SK-N-SH (cell line): ENCODE measurements around the gene DUSP1. TPM values are rescaled to one million over a fixed set of nuclear protein-coding genes. Genes with fewer than 3 reads are reported as not detected.

Source experiments
- CTCF ChIA-PET: fragments of 300-600, 350-600 bp; formaldehyde crosslinking; extraction: SDS; loops from one replicate; lab custom pipeline; 2021; lab: Yijun Ruan, JAX
- POLR2A ChIA-PET: fragments of 350-600 bp; sonication (Branson Sonifier 250); formaldehyde crosslinking; extraction: SDS; loops from one replicate; lab custom pipeline; 2020; ENCODE audit warnings: antibody characterized with exemption, inconsistent platforms; lab: Yijun Ruan, JAX
- DNase-seq: peaks from one replicate; pipeline ENCODE4 v3.0.0; 2012
- H2AFZ ChIP-seq: fragments of 200-600 bp; sonication (generic); 2 replicates; pipeline ENCODE4 v1.8.1; 2016; ENCODE audit warnings: antibody characterized with exemption, mild to moderate bottlenecking, low read depth
- H3F3A ChIP-seq: fragments of 200-600 bp; sonication (generic); replicated peaks from 2 replicates; pipeline ENCODE3; 2016; ENCODE audit warnings: antibody characterized with exemption, mild to moderate bottlenecking; ENCODE audit not compliant: insufficient read depth
- H3K27ac ChIP-seq, 2 experiments: fragments of 200-500 bp in 1 of 2; fragments of 200-600 bp in 1 of 2; sonication (Bioruptor generic) in 1 of 2; sonication (generic), shearing (Covaris generic) in 1 of 2; 2 replicates each; pipeline versions ENCODE4 v1.5.1 to v1.6.1; 2014 to 2016; ENCODE audit warnings: low read depth in 2 of 2, inconsistent platforms in 1 of 2, low read length in 1 of 2, mild to moderate bottlenecking in 1 of 2, mixed read lengths in 1 of 2
- H3K27me3 ChIP-seq: fragments of 200-600 bp; sonication (generic), shearing (Covaris generic); 2 replicates; pipeline ENCODE4 v1.6.1; 2016; ENCODE audit warnings: mixed run types; ENCODE audit not compliant: insufficient read depth
- H3K36me3 ChIP-seq, 2 experiments: fragments of 200-500 bp in 1 of 2; fragments of 200-600 bp in 1 of 2; sonication (Bioruptor generic) in 1 of 2; sonication (generic) in 1 of 2; replicated peaks in 1 of 2; 2 replicates each; pipeline versions ENCODE3 to v1.5.1; 2014 to 2016; ENCODE audit warnings: low read length in 1 of 2, mild to moderate bottlenecking in 1 of 2; ENCODE audit not compliant: insufficient read depth in 2 of 2, control insufficient read depth in 1 of 2
- H3K4me1 ChIP-seq, 2 experiments: fragments of 200-500 bp in 1 of 2; fragments of 200-600 bp in 1 of 2; sonication (Bioruptor generic) in 1 of 2; sonication (generic), shearing (Covaris generic) in 1 of 2; 2 replicates each; pipeline versions ENCODE4 v1.5.1 to v1.6.1; 2014 to 2016; ENCODE audit warnings: low read depth in 1 of 2, low read length in 1 of 2, mixed run types in 1 of 2; ENCODE audit not compliant: insufficient read depth in 2 of 2, control insufficient read depth in 1 of 2
- H3K4me2 ChIP-seq: fragments of 200-600 bp; sonication (generic), shearing (Covaris generic); 2 replicates; pipeline ENCODE4 v1.6.1; 2017; ENCODE audit warnings: mixed run types
- H3K4me3 ChIP-seq, 2 experiments: fragments of 200-500 bp in 1 of 2; fragments of 200-600 bp in 1 of 2; sonication (Bioruptor generic) in 1 of 2; sonication (generic), shearing (Covaris generic) in 1 of 2; 2 replicates each; pipeline versions ENCODE4 v1.5.1 to v1.8.1; 2014 to 2016; ENCODE audit warnings: low read depth in 2 of 2, inconsistent platforms in 1 of 2, low read length in 1 of 2, mild to moderate bottlenecking in 1 of 2, mixed read lengths in 1 of 2, moderate library complexity in 1 of 2
- H3K79me2 ChIP-seq: fragments of 200-600 bp; sonication (generic); 2 replicates; pipeline ENCODE4 v1.8.1; 2017; ENCODE audit warnings: mild to moderate bottlenecking; ENCODE audit not compliant: insufficient read depth
- H3K9ac ChIP-seq: fragments of 200-600 bp; sonication (generic); 2 replicates; pipeline ENCODE4 v1.6.1; 2017; ENCODE audit warnings: mixed run types
- H3K9me2 ChIP-seq: fragments of 200-600 bp; sonication (generic); 2 replicates; pipeline ENCODE4 v1.6.1; 2017; ENCODE audit warnings: mixed run types
- H3K9me3 ChIP-seq: fragments of 200-600 bp; sonication (generic); 2 replicates; pipeline ENCODE4 v1.6.1; 2017; ENCODE audit warnings: mixed run types, mild to moderate bottlenecking, moderate library complexity
- H4K20me1 ChIP-seq: fragments of 200-600 bp; sonication (generic); 2 replicates; pipeline ENCODE4 v1.6.1; 2017; ENCODE audit warnings: mild to moderate bottlenecking, mixed run types; ENCODE audit not compliant: insufficient read depth
- CHD2 ChIP-seq: fragments of 150-350 bp; IDR thresholded peaks from 2 replicates; pipeline ENCODE4 v1.6.1; 2018; ENCODE audit warnings: low read length; ENCODE audit not compliant: partially characterized antibody
- EP300 ChIP-seq, 2 experiments: IDR thresholded peaks; 2 replicates each; pipeline versions ENCODE4 v1.4.0 to v1.6.1; 2012; ENCODE audit warnings: borderline replicate concordance in 1 of 2, low read depth in 1 of 2, low read length in 1 of 2
- FOXJ3 ChIP-seq: sonication (generic); formaldehyde crosslinking; IDR thresholded peaks from 2 replicates; pipeline ENCODE4 v1.5.1; 2020; ENCODE audit warnings: mild to moderate bottlenecking, missing genetic modification reagents
- FOXM1 ChIP-seq: IDR thresholded peaks from 2 replicates; pipeline ENCODE4 v1.4.0; 2012; ENCODE audit warnings: low read depth, mild to moderate bottlenecking
- GATA2 ChIP-seq: sonication (generic); formaldehyde crosslinking; IDR thresholded peaks from 2 replicates; pipeline ENCODE4 v1.5.0; 2020; ENCODE audit warnings: mild to moderate bottlenecking, missing genetic modification reagents
- JUND ChIP-seq: IDR thresholded peaks from 2 replicates; pipeline ENCODE4 v1.4.0; 2012
- MEF2A ChIP-seq: IDR thresholded peaks from 2 replicates; pipeline ENCODE4 v1.4.0; 2012; ENCODE audit warnings: low read depth, borderline replicate concordance
- MXI1 ChIP-seq: IDR thresholded peaks from 2 replicates; pipeline ENCODE4 v1.6.1; 2012; ENCODE audit warnings: mild to moderate bottlenecking, low read depth, low read length, improper control_type of control experiment
- NRF1 ChIP-seq: IDR thresholded peaks from 2 replicates; pipeline ENCODE4 v1.6.1; 2012; ENCODE audit warnings: low read depth, mild to moderate bottlenecking, low read length
- POLR2AphosphoS5 ChIP-seq: IDR thresholded peaks from 2 replicates; pipeline ENCODE4 v1.6.1; 2012; ENCODE audit warnings: low read depth, low read length
- RAD21 ChIP-seq: IDR thresholded peaks from 2 replicates; pipeline ENCODE4 v1.6.1; 2012; ENCODE audit warnings: mild to moderate bottlenecking, low read length
- RCOR1 ChIP-seq: fragments of 150-350 bp; IDR thresholded peaks from 2 replicates; pipeline ENCODE4 v1.6.1; 2017; ENCODE audit warnings: antibody characterized with exemption, low read length
- RFX5 ChIP-seq: IDR thresholded peaks from 2 replicates; pipeline ENCODE4 v1.6.1; 2012; ENCODE audit warnings: mild to moderate bottlenecking, improper control_type of control experiment, low read length
- SMC3 ChIP-seq: IDR thresholded peaks from 2 replicates; pipeline ENCODE4 v1.6.1; 2012; ENCODE audit warnings: low read depth, low read length, improper control_type of control experiment
- TAF1 ChIP-seq: IDR thresholded peaks from 2 replicates; pipeline ENCODE4 v1.6.1; 2012; ENCODE audit warnings: low read depth, mild to moderate bottlenecking, low read length, moderate library complexity, borderline replicate concordance
- TCF12 ChIP-seq: IDR thresholded peaks from 2 replicates; pipeline ENCODE4 v1.4.0; 2012
- WGBS: methylation state at CpG from one replicate; pipeline ENCODE4 v1.1.6; 2017; ENCODE audit warnings: low lambda C conversion rate; 5-methylcytosine and 5-hydroxymethylcytosine counted together
- polyA plus RNA-seq, 3 experiments: library from polyadenylated mRNA; depleted of rRNA; stranded (reverse); fragments of >200 nt; gene quantifications; 2 replicates each; pipeline ENCODE4 v1.2.3, GENCODE V29; 2012
- TF ChIP-seq, protein P1 (sequence below): IDR thresholded peaks from 2 replicates; pipeline ENCODE4 v1.4.0; 2012; ENCODE audit warnings: low read depth, borderline replicate concordance
- TF ChIP-seq, protein P2 (sequence below): IDR thresholded peaks from 2 replicates; pipeline ENCODE4 v1.6.1; 2012; ENCODE audit warnings: mild to moderate bottlenecking, low read depth, low read length, moderate library complexity
- TF ChIP-seq, protein P3 (sequence below): IDR thresholded peaks from 2 replicates; pipeline ENCODE4 v1.4.0; 2012; ENCODE audit warnings: low read depth
- TF ChIP-seq, protein P4 (sequence below): IDR thresholded peaks from 2 replicates; pipeline ENCODE4 v1.4.0; 2012; ENCODE audit warnings: low read depth, borderline replicate concordance
- TF ChIP-seq, protein P5 (sequence below): IDR thresholded peaks from 2 replicates; pipeline ENCODE4; 2012

Gene DUSP1
- polyA plus RNA-seq, 1 of the 3 experiments (the other 2 are of a cell fraction): 455 TPM

DNA sequence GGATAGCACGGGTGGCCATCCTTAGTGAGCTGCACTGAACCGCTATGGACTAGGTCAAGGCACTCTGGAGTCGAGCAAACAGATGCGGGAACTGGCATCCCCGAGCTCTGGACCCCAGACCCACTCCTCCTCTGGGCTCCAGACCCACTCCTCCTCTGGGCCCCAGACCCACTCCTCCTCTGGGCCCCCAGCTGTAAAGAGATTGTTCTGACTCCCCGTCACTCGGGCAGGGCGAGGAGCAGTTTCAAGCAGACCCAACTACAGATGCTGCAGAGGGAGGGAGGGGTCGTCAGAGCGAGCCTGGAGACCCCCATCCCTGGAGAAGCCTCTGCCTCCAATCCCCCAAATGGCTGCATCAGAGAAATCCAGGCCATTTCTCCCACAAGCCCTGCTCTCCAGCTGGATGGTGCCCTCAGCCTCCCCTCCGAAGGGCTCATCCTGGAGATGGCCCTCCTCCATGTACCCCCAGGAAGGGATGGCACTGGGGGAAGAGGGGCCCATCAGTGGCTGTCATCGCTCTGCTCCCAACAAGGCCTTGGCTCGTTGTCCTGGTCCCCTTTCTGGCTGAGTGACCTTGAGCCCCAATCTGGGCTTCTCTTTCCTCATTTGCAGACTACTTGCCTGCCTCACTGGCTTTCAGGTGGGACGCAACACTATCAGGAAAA lies 38.7 kb downstream of the DUSP1 start:
- CTCF ChIA-PET: interaction anchor here (1.2 to 3.6 kb wide), 7 partner anchors 8 to 200 kb away, joined by 3 to 20 read pairs (median 5); no protein-coding TSS in a partner anchor
- no peaks in the 10 kb centered on the region for H3K4me1 ChIP-seq
- no peaks in the 10 kb centered on the region for H3F3A ChIP-seq
- no peak overlapping the region for H3K27ac ChIP-seq
- H3K9me3 ChIP-seq: no peaks in the 10 kb centered on the region
- H2AFZ ChIP-seq: no peak overlapping the region
- no peak overlapping the region for H3K9ac ChIP-seq
- TF ChIP-seq EP300 (IDR thresholded peaks at IDR 0.05; ENCODE audit: borderline replicate concordance in 1 of 2, low read depth in 1 of 2, low read length in 1 of 2) (no peak), RCOR1 (no peak), POLR2AphosphoS5 (no peak), TCF12 (no peak), RFX5 (no peak), SMC3 (no peak), MEF2A (no peak), JUND (no peak), NRF1 (no peak), FOXM1 (no peak)
- TF ChIP-seq, protein P1, sequence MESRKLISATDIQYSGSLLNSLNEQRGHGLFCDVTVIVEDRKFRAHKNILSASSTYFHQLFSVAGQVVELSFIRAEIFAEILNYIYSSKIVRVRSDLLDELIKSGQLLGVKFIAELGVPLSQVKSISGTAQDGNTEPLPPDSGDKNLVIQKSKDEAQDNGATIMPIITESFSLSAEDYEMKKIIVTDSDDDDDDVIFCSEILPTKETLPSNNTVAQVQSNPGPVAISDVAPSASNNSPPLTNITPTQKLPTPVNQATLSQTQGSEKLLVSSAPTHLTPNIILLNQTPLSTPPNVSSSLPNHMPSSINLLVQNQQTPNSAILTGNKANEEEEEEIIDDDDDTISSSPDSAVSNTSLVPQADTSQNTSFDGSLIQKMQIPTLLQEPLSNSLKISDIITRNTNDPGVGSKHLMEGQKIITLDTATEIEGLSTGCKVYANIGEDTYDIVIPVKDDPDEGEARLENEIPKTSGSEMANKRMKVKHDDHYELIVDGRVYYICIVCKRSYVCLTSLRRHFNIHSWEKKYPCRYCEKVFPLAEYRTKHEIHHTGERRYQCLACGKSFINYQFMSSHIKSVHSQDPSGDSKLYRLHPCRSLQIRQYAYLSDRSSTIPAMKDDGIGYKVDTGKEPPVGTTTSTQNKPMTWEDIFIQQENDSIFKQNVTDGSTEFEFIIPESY: no peak
- TF ChIP-seq, all 33 proteins: peak for 0
- no peak overlapping the region for H3K4me2 ChIP-seq
- no peaks in the 10 kb centered on the region for H3K36me3 ChIP-seq
- no peak overlapping the region for H3K4me3 ChIP-seq
- no peaks in the 10 kb centered on the region for H4K20me1 ChIP-seq
- 94% methylated on average over 5 of the region's 14 CpGs for WGBS
- POLR2A ChIA-PET: no interaction called here
- H3K27me3 ChIP-seq: no peaks in the 10 kb centered on the region
- DNase-seq: no peak
- H3K9me2 ChIP-seq: no peaks in the 10 kb centered on the region
- H3K79me2 ChIP-seq: no peaks in the 10 kb centered on the region

DNA sequence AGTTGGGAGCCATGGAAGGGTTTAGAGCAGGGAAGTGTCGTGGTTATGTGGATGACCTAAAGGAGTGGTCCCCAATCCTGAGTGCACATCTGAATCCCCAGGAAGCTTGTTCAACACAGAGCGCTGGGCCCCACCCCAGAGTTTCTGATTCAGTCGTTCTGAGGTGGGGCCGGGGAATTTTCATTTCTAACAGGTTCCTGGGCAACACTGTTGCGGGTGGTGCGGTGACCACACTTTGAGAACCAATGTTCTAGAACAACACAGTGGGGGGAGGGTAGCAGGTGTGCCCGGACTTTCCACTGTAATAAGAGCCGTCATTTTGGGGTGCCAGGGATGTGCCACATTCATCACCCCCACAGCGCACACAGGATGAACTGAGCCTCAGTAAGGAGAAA lies 39.3 kb downstream of the DUSP1 start:
- Histone ChIP-seq H3K9me3 (no peaks in the 10 kb centered on the region), H4K20me1 (no peaks in the 10 kb centered on the region), H3K9me2 (no peaks in the 10 kb centered on the region), H3K4me2 (no peak overlapping the region), H3K4me1 (no peaks in the 10 kb centered on the region), H3K27ac (no peak overlapping the region), H3K79me2 (no peaks in the 10 kb centered on the region), H3K9ac (no peak overlapping the region), H2AFZ (no peak overlapping the region), H3K4me3 (no peak overlapping the region), H3F3A (no peaks in the 10 kb centered on the region), H3K36me3 (no peaks in the 10 kb centered on the region), H3K27me3 (no peaks in the 10 kb centered on the region)
- 95% methylated on average over 7 of the region's 9 CpGs for WGBS
- ChIA-PET CTCF (interaction anchor here (1.2 to 3.6 kb wide), 5 partner anchors 11 to 201 kb away, joined by 3 to 20 read pairs (median 4); no protein-coding TSS in a partner anchor), POLR2A (no interaction called here)
- DNase-seq: no peak
- TF ChIP-seq, protein P2, sequence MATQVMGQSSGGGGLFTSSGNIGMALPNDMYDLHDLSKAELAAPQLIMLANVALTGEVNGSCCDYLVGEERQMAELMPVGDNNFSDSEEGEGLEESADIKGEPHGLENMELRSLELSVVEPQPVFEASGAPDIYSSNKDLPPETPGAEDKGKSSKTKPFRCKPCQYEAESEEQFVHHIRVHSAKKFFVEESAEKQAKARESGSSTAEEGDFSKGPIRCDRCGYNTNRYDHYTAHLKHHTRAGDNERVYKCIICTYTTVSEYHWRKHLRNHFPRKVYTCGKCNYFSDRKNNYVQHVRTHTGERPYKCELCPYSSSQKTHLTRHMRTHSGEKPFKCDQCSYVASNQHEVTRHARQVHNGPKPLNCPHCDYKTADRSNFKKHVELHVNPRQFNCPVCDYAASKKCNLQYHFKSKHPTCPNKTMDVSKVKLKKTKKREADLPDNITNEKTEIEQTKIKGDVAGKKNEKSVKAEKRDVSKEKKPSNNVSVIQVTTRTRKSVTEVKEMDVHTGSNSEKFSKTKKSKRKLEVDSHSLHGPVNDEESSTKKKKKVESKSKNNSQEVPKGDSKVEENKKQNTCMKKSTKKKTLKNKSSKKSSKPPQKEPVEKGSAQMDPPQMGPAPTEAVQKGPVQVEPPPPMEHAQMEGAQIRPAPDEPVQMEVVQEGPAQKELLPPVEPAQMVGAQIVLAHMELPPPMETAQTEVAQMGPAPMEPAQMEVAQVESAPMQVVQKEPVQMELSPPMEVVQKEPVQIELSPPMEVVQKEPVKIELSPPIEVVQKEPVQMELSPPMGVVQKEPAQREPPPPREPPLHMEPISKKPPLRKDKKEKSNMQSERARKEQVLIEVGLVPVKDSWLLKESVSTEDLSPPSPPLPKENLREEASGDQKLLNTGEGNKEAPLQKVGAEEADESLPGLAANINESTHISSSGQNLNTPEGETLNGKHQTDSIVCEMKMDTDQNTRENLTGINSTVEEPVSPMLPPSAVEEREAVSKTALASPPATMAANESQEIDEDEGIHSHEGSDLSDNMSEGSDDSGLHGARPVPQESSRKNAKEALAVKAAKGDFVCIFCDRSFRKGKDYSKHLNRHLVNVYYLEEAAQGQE: no peak
- no peak for TF ChIP-seq MXI1
- no peak for TF ChIP-seq FOXJ3 (CRISPR knock-in tag)
- TF ChIP-seq, protein P3, sequence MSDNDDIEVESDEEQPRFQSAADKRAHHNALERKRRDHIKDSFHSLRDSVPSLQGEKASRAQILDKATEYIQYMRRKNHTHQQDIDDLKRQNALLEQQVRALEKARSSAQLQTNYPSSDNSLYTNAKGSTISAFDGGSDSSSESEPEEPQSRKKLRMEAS: no peak
- TF ChIP-seq, protein P4, sequence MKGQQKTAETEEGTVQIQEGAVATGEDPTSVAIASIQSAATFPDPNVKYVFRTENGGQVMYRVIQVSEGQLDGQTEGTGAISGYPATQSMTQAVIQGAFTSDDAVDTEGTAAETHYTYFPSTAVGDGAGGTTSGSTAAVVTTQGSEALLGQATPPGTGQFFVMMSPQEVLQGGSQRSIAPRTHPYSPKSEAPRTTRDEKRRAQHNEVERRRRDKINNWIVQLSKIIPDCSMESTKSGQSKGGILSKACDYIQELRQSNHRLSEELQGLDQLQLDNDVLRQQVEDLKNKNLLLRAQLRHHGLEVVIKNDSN: no peak
- TF ChIP-seq TAF1: no peak
- TF ChIP-seq RAD21: no peak
- no peak for TF ChIP-seq FOXM1
- TF ChIP-seq CHD2: no peak
- TF ChIP-seq EP300 (IDR thresholded peaks at IDR 0.05; ENCODE audit: borderline replicate concordance in 1 of 2, low read depth in 1 of 2, low read length in 1 of 2): no peak
- no peak for TF ChIP-seq GATA2 (CRISPR knock-in tag)
- TF ChIP-seq TCF12: no peak
- TF ChIP-seq, protein P5, sequence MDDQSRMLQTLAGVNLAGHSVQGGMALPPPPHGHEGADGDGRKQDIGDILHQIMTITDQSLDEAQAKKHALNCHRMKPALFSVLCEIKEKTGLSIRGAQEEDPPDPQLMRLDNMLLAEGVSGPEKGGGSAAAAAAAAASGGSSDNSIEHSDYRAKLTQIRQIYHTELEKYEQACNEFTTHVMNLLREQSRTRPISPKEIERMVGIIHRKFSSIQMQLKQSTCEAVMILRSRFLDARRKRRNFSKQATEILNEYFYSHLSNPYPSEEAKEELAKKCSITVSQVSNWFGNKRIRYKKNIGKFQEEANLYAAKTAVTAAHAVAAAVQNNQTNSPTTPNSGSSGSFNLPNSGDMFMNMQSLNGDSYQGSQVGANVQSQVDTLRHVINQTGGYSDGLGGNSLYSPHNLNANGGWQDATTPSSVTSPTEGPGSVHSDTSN: no peak
- TF ChIP-seq MEF2A: no peak
